ENCODE measurements around the gene HYCC1. TPM values are rescaled to one million over a fixed set of nuclear protein-coding genes. Genes with fewer than 3 reads are reported as not detected.
A peak's percentile ranks its signal among the peaks of the same experiment; 100 is the strongest.

The HYCC1 gene
- total and polyA plus RNA-seq, 9 of the 15 experiments (the other 6 are each of a cell fraction or from before 2014, with no cell fraction given) = 11.2 to 40.6 (median 37.9) TPM

DNA sequence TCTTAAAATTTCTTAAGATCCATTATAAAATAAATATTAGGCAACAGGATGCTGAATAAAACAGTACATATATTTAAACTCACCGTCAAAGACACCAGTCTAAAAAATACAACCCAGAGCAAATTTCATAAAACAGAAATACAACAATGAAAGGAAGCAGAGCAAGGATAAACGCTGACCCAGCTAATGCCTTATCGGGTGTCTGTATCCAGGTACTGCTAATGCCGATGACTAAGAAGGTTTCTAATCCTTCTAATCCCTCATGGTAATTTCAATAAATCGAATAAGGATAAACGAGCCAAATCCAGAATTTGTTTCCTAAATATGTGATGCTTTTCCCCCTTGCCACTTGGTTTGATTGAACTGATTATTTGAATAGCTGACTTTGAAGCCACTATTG lies 1.7 kb downstream of the HYCC1 start:
- CTCF ChIA-PET (ENCODE audit: low intra/inter-chr PET ratio) = interaction anchor here (0.6 kb wide), 1 partner anchor 58 kb away, joined by 3 read pairs; no protein-coding TSS in a partner anchor
- no peak overlapping the region for H2AFZ ChIP-seq (ENCODE audit: low read depth, low read length)
- in situ Hi-C loops (cut with MboI) (no loop called here), intact Hi-C loops (cut with micrococcal nuclease) (loop anchor here (5.0 kb wide), 1 partner anchor 45 kb away; no protein-coding TSS in a partner anchor)
- no peaks in the 10 kb centered on the region for H3K9me3 ChIP-seq (replicated peaks; ENCODE audit: control insufficient read depth, insufficient read depth, low read depth, low read length)
- H3K4me1 ChIP-seq (replicated peaks in 1 of 2; ENCODE audit: control insufficient read depth in 2 of 2, insufficient read depth in 2 of 2, low read length in 2 of 2) = peaks cover 13 to 32% of the 10 kb centered on the region in 2 experiments; a peak in 4 of 5 replicates
- peak overlapping the region in 1 of 2 experiments; percentile 72; a peak in 1 of 4 replicates for H3K9ac ChIP-seq (ENCODE audit: insufficient read depth in 1 of 2, low read depth in 2 of 2, low read length in 2 of 2)
- POLR2A ChIA-PET = interaction anchor here (0.5 to 2.8 kb wide), 11 partner anchors 10 to 497 kb away, joined by 3 to 12 read pairs (median 3); no protein-coding TSS in a partner anchor
- H3K4me3 ChIP-seq = peak overlapping the region; percentile 83
- TF ChIP-seq ZNF316 (IDR thresholded peaks at IDR 0.05) (peak; percentile 77), GABPB1 (CRISPR knock-in tag; IDR thresholded peaks at IDR 0.05) (no peak), HSF4 (CRISPR knock-in tag; IDR thresholded peaks at IDR 0.05; ENCODE audit: borderline replicate concordance) (no peak), MAFF (IDR thresholded peaks at IDR 0.05; ENCODE audit: low read length) (0 out of 2 replicates have a peak, but pooled peaks have one; percentile 34), C11orf30 (IDR thresholded peaks at IDR 0.05; ENCODE audit: low read depth) (peak; percentile 67), SMARCB1 (IDR thresholded peaks at IDR 0.05; ENCODE audit: insufficient read length, low read depth) (peak; percentile 52), MAFG (tag; conservative IDR thresholded peaks at IDR 0.05) (0 out of 2 replicates have a peak, but pooled peaks have one; percentile 47), WHSC1 (IDR thresholded peaks at IDR 0.05; ENCODE audit: low read length) (no peak), MAFK (IDR thresholded peaks at IDR 0.05; ENCODE audit: low read length) (0 out of 2 replicates have a peak, but pooled peaks have one; percentile 28)
- TF ChIP-seq, protein P1, sequence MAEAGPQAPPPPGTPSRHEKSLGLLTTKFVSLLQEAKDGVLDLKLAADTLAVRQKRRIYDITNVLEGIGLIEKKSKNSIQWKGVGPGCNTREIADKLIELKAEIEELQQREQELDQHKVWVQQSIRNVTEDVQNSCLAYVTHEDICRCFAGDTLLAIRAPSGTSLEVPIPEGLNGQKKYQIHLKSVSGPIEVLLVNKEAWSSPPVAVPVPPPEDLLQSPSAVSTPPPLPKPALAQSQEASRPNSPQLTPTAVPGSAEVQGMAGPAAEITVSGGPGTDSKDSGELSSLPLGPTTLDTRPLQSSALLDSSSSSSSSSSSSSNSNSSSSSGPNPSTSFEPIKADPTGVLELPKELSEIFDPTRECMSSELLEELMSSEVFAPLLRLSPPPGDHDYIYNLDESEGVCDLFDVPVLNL (CRISPR knock-in tag; IDR thresholded peaks at IDR 0.05; ENCODE audit: low read depth) = no peak
- TF ChIP-seq, protein P2, sequence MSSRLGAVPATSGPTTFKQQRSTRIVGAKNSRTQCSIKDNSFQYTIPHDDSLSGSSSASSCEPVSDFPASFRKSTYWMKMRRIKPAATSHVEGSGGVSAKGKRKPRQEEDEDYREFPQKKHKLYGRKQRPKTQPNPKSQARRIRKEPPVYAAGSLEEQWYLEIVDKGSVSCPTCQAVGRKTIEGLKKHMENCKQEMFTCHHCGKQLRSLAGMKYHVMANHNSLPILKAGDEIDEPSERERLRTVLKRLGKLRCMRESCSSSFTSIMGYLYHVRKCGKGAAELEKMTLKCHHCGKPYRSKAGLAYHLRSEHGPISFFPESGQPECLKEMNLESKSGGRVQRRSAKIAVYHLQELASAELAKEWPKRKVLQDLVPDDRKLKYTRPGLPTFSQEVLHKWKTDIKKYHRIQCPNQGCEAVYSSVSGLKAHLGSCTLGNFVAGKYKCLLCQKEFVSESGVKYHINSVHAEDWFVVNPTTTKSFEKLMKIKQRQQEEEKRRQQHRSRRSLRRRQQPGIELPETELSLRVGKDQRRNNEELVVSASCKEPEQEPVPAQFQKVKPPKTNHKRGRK (tag; IDR thresholded peaks at IDR 0.05) = no peak
- H3K79me2 ChIP-seq (ENCODE audit: control insufficient read depth, insufficient read depth, low read length) = peaks cover 66% of the 10 kb centered on the region
- no peaks in the 10 kb centered on the region for H3K9me1 ChIP-seq (ENCODE audit: control insufficient read depth, insufficient read depth, low read length)
- ATAC-seq (no peak), FAIRE-seq (no peak), DNase-seq (ENCODE audit: extremely low read depth in 1 of 4, low spot score in 3 of 4) (no peak)
- H3K27ac ChIP-seq (ENCODE audit: extremely low read depth, low read depth, low read length) = peak overlapping the region; percentile 71; the same call in 2 of the 3 replicates
- H3K36me3 ChIP-seq (ENCODE audit: control insufficient read depth, insufficient read depth, low read length) = no peaks in the 10 kb centered on the region
- peak overlapping the region; percentile 87 for H3K4me2 ChIP-seq (ENCODE audit: insufficient read depth, low read length)
- no peaks in the 10 kb centered on the region for H3K27me3 ChIP-seq (ENCODE audit: control insufficient read depth in 2 of 2, insufficient read depth in 2 of 2, low read length in 2 of 2)
- peaks cover 13% of the 10 kb centered on the region; the same call in 1 of the 2 replicates for H4K20me1 ChIP-seq (replicated peaks; ENCODE audit: control insufficient read depth, insufficient read depth, low read length)
- 11% methylated on average over 6 of the region's 6 CpGs for WGBS (ENCODE audit: insufficient coverage, low coverage, missing lambda C conversion rate)
- no TSS peak for BruUV-seq (replicated peaks)

Measured in K562 (cell line).